GM18870 (cell line): Measurements from ENCODE around the gene SPAG9.

Experiments used
- ATAC-seq: cut with Tn5 transposase; IDR thresholded peaks from one replicate; pipeline ENCODE4 v1.9.1; 2021; ENCODE audit warnings: moderate library complexity; ENCODE audit not compliant: unreplicated experiment

SPAG9 gene

DNA sequence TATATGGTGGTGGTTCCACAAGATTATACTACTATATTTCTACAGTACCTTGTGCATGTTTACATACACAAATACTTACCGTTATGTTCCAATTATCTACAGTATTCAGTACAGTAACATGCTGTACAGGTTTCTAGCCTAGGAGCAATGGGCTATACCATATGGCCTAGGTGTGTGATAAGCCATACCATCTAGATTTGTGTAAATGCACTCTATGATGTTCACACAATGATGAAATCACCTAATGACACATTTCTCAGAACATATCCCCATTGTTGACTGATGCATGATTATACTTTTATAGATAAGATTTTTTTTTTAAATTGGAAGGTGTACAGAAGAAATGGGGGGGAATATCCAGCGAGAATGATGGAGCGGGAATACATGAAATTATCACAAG, 131.5 kb downstream of the SPAG9 start:
- no peak for ATAC-seq

DNA sequence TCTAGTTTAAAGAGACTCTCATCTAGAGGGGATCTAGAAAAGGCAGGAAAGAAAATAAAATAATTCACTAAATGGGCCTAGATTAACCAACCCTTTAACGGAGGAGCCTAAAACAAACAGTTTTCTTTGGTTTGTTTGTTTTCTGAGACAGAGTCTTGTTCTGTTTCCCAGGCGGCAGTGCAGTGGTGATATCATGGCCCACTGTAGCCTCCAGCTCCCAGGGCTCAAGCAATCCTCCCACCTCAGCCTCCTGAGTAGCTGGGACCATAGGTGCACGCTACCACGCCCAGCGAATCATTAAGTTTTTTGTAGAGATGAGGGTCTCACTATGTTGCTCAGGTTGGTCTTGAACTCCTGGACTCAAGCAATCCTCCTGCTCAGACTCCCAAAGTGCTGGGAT, 132.2 kb downstream of the SPAG9 start:
- ATAC-seq: no peak

GRCh38 chr17:50986989-50987660, 133.5 kb downstream of the SPAG9 start:
- no peak for ATAC-seq

DNA sequence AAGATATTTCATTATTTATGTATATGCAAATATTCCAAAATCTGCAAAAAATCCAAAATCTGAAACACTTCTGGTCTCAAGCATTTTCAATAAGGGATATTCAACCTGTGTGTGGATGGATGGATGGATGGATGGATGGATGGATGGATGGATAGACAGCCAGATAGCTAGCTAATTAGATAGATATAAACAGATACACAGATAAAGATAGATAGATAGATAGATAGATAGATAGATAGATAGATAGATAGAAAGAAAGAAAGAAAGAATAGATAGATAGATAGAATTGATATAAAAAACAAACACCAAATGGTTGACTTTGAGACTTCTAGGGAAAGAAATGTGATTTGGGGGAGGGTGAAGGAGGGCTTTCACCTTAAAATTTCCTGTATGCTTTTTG, 139.4 kb downstream of the SPAG9 start:
- no peak for ATAC-seq

DNA sequence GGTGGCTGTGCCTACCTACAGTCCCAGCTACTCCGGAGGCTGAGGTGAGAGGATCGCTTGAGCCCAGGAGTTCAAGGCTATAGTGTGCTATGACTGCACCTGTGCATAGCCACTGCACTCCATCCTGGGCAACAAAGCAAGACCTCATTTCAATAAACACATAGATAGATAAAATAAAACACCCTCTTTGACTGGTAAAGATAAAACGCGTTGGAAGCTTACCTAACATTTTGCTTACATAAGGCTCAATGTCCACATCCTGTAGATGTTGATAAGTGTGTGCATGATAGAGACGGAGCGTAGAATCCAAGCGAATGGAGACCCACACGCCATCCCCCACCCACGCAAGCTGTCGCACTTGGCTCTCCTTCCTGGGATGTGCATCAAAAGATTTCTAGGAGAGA, 141.1 kb downstream of the SPAG9 start:
- no peak for ATAC-seq

DNA sequence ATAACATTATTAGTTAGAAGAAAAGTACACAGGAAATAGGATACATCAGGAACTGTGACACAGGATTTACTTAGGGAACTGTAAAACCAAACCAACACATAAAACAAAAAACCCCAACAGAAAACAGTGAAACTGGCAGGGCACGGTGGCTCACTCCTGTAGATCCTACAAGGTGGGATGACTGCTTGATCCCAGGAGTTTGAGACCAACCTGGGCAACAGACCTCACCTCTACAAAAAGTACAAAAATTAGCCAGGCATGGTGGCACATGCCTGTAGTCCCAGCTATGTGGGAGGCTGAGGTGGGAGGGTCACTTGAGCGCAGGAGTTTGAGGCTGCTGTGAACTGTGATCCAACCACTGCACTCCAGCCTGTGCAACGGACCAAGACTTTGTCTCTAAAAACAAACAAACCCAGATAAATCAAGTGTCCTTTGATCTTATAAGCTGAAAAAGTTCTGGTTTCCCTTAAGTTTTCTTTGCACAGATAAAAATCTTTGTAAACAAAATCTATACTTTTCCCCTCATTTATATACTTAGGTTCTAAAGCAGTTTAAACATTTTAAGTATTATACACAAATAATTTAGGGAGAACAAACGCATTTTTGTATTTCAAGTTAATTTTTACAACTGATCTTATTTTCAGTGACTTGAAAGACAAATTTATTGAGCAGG, 143.0 kb downstream of the SPAG9 start:
- no peak for ATAC-seq

GRCh38 chr17:50976951-50977472, 143.7 kb downstream of the SPAG9 start:
- ATAC-seq: no peak

DNA sequence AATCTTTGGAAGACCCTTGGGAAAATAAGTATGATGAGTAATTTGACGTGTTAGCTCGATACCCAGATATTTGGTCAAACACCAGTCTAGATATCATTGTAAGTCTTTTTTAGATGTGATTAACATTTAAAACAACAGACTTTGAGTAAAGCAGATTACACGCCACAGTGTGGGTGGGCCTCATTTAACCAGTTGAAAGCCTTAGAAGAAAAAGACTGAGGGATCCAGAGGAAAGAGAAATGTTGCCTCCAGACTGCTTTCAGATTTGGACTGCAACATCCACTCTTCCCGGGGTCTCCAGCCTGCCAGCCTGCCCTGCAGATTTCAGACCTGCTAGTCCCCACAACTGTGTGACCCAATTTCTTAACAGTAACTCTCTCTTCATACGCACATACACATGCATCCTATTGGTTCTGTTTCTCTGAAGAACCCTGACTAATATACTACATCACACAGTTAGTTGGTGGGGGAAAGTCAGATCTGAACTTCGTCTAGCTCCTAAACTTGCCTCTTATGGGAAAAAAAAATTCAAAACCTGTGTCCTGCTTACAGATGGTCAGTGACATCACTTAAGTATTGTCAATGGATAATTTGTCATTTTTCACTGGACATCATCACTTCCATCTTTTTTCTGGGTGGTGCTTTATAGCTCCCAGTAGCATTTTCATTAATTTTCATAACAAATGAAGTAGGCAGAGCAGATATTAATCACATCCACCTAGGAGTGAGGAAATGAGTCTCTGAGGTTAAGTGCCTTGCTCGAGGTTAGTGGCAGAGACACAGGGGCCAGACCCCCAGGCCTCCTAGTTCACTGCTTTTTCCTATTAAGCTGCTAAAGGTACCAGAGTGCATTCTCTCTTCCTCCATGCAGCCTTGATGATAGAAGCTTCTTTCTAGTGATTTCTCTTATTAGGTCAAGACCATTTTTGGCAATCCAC, 146.8 kb downstream of the SPAG9 start:
- ATAC-seq: no peak

DNA sequence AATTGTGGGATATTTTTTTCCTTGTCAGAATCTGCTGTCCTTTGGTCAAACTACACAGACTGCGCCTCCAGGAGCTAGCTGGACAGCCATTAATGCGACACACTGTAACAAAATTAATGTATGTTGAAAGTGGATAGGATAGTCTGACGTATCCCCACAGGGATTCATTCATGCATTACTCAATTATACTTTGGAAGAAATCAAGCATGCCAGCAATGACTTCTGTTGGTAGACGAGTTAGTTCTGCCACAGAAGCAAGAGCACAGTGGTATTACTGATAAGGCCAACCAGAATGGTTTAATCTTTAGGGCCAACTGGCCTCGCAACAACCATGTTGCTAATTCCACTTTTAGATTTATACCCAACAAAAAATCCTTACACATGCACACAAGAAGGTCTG, 148.1 kb downstream of the SPAG9 start:
- no peak for ATAC-seq

GRCh38 chr17:50967795-50968194, 152.9 kb downstream of the SPAG9 start:
- no peak for ATAC-seq

DNA sequence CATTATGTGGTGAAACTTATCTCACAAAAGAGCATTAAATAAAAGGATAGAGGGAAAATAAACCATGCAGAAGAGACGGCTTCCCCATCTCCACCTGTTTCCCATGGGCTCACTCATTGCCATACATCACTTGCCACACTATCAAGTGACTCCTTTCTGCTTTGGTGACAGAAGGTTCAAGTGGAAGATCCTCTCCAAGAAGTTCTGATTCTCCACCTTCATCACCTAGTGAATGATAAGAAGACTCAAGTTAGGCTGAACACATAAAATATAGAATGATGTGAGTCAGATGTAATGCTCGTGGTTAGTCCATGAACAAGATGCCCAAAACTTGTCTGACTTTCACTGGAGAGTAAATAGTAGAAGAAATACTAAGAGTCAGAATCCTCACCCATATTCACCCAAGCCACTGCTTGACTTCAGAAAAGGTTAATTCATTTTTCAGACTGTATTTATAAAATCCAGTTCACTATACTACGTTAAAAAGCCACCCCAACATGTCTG, 154.5 kb downstream of the SPAG9 start:
- ATAC-seq: no peak

DNA sequence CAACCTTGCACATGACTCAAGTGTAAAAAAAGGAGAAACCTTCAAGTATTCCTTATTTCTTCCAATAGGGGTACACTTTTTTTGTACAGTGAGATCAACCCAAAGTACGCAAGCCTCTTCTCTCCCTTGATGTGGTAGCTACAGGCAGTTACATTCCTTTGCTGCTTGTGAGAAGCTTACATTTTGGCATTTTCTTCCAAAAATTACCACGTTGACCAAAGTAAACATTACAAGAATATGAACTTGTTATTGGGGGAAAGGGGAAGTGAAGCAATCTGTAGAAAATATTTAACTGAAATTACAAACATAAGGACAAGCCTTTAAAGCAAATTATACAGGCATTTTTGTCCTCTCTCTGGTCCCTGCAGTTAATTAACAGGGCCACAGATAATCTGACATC, 157.5 kb downstream of the SPAG9 start:
- no peak for ATAC-seq

GRCh38 chr17:50961282-50962220, 159.1 kb downstream of the SPAG9 start:
- ATAC-seq: no peak

GRCh38 chr17:50959341-50959740, 161.3 kb downstream of the SPAG9 start:
- no peak for ATAC-seq

- ATAC-seq: no peak
Observed at GRCh38 chr17:50957600-50958575, 162.8 kb downstream of the SPAG9 start.

DNA sequence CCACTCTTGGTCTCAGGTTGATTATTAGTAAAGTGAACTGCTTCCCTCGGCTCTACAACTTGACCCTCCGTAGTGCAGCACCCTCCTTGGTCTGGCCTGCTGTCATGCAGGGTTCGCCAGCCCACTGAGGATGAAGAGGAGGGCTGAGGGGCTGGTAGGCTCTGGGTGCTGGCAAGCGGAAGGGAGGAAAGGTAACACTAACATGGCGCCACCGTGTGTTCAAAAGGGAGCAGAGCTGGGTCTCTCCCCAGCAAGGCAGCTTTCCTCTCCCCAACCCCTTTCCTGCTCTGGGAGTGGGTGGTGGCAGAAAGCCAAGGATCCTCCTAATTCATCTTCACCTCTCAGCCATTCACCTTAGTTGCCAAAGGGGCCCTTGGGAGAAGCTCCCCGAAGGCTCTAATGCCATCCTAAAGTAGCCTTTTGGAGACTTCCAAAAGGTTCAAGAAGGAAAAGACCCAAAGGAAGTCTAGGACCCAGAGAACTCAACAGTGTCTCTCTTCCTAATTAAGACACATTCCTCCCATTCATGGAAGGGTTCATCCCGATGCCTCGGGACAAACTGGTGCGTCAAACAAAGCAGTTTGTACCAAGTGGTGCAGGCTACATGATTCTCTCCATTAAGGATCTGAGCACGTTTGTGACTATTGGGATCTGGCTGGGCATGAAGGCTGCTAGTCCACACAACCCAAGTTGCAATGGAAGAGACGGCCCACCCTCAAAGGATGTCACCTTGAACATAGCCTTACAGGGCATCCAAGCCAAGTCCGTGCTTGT, 163.7 kb downstream of the SPAG9 start:
- no peak for ATAC-seq

DNA sequence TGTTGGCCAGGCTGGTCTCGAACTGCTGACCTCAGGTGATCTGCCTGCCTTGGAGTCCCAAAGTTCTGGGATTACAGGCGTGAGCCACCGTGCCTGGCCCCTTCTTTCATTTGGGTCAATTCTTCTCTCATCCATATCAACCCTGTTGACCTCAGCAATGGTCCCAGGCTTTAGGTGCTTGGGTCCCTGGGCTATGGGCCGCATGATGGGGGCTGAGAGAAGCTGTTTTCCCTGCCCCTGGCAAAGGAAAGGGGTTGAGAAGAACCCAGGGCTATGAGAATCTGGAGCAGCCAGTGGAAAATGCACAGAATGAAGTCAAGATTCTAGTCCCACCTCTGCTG, 164.3 kb downstream of the SPAG9 start:
- no peak for ATAC-seq

- ATAC-seq: no peak
Observed at GRCh38 chr17:50955667-50956120, 165.0 kb downstream of the SPAG9 start.
